GM23338 (cell line): ENCODE results near the gene SCN3A. TPM values are rescaled to one million over a fixed set of nuclear protein-coding genes. Genes with fewer than 3 reads are reported as not detected.
A peak's percentile ranks its signal among the peaks of the same experiment; 100 is the strongest.

Experiments
- ATAC-seq: fragments of 200-7000 bp; cut with Tn5 transposase; 3 replicates; pipeline ENCODE4 v1.9.1; 2020
- DNase-seq: peaks from one replicate; pipeline ENCODE4 v3.0.0-alpha.2; 2015; ENCODE audit warnings: low spot score
- H2AFZ ChIP-seq: fragments of 200-600 bp; sonication (generic); 2 replicates; pipeline ENCODE4 v1.8.0; 2016; ENCODE audit warnings: antibody characterized with exemption, mild to moderate bottlenecking, moderate library complexity
- H3F3A ChIP-seq: fragments of 200-600 bp; sonication (generic); replicated peaks from 2 replicates; pipeline ENCODE4 v1.8.0; 2017; ENCODE audit warnings: antibody characterized with exemption, mixed run types, low read depth
- H3K27ac ChIP-seq: fragments of 200-600 bp; sonication (generic); 2 replicates; pipeline ENCODE4 v1.6.1; 2016; ENCODE audit warnings: low read depth
- H3K27me3 ChIP-seq: fragments of 200-600 bp; sonication (generic); 2 replicates; pipeline ENCODE4 v1.8.0; 2016; ENCODE audit warnings: mild to moderate bottlenecking, mixed run types, moderate library complexity; ENCODE audit not compliant: insufficient read depth
- H3K36me3 ChIP-seq: fragments of 200-600 bp; sonication (generic); 2 replicates; pipeline ENCODE4 v1.8.0; 2016; ENCODE audit warnings: mild to moderate bottlenecking; ENCODE audit not compliant: insufficient read depth
- H3K4me1 ChIP-seq: fragments of 200-600 bp; sonication (generic); 2 replicates; pipeline ENCODE4 v1.8.0; 2016; ENCODE audit warnings: mild to moderate bottlenecking, moderate library complexity; ENCODE audit not compliant: insufficient read depth
- H3K4me2 ChIP-seq: fragments of 200-600 bp; sonication (generic); 2 replicates; pipeline ENCODE4 v1.7.1; 2017; ENCODE audit warnings: mixed run types
- H3K4me3 ChIP-seq: fragments of 200-600 bp; sonication (generic); 2 replicates; pipeline ENCODE4 v1.6.1; 2016; ENCODE audit warnings: mixed run types
- H3K79me2 ChIP-seq: fragments of 200-600 bp; sonication (generic); replicated peaks from 2 replicates; pipeline ENCODE4 v1.8.0; 2017; ENCODE audit warnings: mild to moderate bottlenecking; ENCODE audit not compliant: insufficient read depth
- H3K9me2 ChIP-seq: fragments of 200-600 bp; sonication (generic); 2 replicates; pipeline ENCODE4 v1.8.0; 2017; ENCODE audit not compliant: insufficient read depth
- H4K20me1 ChIP-seq: fragments of 200-600 bp; sonication (generic); replicated peaks from 2 replicates; pipeline ENCODE4 v1.8.0; 2017; ENCODE audit warnings: mild to moderate bottlenecking; ENCODE audit not compliant: insufficient read depth
- H3K27ac Mint-ChIP-seq: 2 replicates; pipeline ENCODE4 v1.8.0; 2020; ENCODE audit warnings: inconsistent platforms, mild to moderate bottlenecking, moderate library complexity, mixed read lengths
- H3K27me3 Mint-ChIP-seq: 3 replicates; pipeline ENCODE4 v1.8.0; 2022; ENCODE audit warnings: low read depth, mild to moderate bottlenecking, moderate library complexity, mixed read lengths, inconsistent platforms; ENCODE audit not compliant: insufficient read depth, poor library complexity
- H3K36me3 Mint-ChIP-seq: 3 replicates; pipeline ENCODE4 v1.8.0; 2021; ENCODE audit warnings: low read depth, mild to moderate bottlenecking, inconsistent platforms, moderate library complexity, mixed read lengths
- H3K4me1 Mint-ChIP-seq: 3 replicates; pipeline ENCODE4 v1.8.0; 2020; ENCODE audit warnings: mild to moderate bottlenecking, inconsistent platforms, mixed read lengths
- H3K4me3 Mint-ChIP-seq: 3 replicates; pipeline ENCODE4 v1.8.0; 2021; ENCODE audit warnings: moderate library complexity, mild to moderate bottlenecking, inconsistent platforms, mixed read lengths
- H3K9me3 Mint-ChIP-seq: 3 replicates; pipeline ENCODE4 v1.8.0; 2020; ENCODE audit warnings: moderate library complexity, mild to moderate bottlenecking, inconsistent platforms, mixed read lengths
- NANOG ChIP-seq: IDR thresholded peaks from 2 replicates; pipeline ENCODE4 v1.6.1; 2016; ENCODE audit warnings: antibody characterized with exemption, borderline replicate concordance
- POLR2AphosphoS5 ChIP-seq: IDR thresholded peaks from 2 replicates; pipeline ENCODE4 v1.6.1; 2016; ENCODE audit warnings: antibody characterized with exemption, low read depth
- ZNF114 ChIP-seq: fragments of 250-450 bp; sonication (Bioruptor Pico); IDR thresholded peaks from 2 replicates; pipeline ENCODE4 v1.5.0; 2020; ENCODE audit warnings: mild to moderate bottlenecking, moderate library complexity
- ZNF462 ChIP-seq: fragments of 250-450 bp; sonication (Bioruptor Pico); IDR thresholded peaks from 2 replicates; pipeline ENCODE4 v1.5.0; 2020; ENCODE audit warnings: mild to moderate bottlenecking, moderate library complexity
- polyA plus RNA-seq: library from polyadenylated mRNA; unstranded; fragments of >200 nt; fragmentation: Nextera tagmentation; extraction: Ambion mirVana; gene quantifications from 2 replicates; pipeline ENCODE4 v1.2.1, GENCODE V29; 2016
- total RNA-seq: library from RNA; depleted of rRNA; stranded (reverse); fragments of >200 nt; shearing (Covaris generic); gene quantifications from 2 replicates; pipeline ENCODE4 v1.2.3, GENCODE V29; 2014

Gene SCN3A
- total and polyA plus RNA-seq, 2 experiments from 2014 or later: 0.66 TPM; not detected in 1

DNA sequence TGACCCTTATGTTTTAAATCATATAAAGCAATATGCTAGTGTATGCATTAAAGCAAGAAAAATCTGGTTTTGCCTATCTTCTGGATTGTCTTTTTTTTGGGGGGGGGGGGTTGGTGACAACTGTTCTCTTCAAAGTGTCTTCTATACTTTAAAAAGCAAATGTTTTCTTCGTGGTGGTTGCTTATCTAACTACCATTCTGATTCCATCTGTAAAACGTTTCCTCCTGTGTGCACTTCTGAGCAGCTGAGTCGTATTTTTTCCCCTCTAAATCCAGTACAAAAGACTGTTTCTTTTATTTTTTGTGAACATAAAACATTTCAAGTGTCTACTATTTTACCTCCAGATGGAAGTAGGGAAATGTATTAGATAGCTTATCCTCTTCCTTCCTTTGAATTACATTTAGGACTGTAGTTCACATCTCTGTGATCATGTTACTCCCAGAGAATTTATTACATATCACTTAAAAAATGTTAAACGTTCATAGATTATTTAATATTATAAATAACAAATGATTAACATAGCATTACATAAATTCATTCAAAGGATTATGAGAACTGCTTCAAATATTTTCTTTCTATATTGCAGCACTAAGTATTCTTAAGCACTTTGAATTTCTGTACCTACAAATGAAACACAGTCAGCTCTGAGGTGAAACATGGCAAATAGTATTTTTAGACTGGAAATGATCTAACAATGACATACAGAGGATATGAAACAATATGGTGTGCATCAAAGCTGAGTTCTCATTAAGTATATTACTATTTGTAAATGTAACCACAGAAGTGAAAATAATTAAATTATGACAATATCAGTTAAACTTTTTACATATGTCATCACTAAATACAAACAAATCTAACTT lies 56.4 kb downstream of the SCN3A start:
- DNase-seq (no peak), ATAC-seq (no peak)
- Histone ChIP-seq H3K36me3 (no peaks in the 10 kb centered on the region), H3K27ac (no peak overlapping the region), H4K20me1 (no peaks in the 10 kb centered on the region), H3K27me3 (no peaks in the 10 kb centered on the region), H3K9me2 (no peaks in the 10 kb centered on the region), H3K4me3 (no peak overlapping the region), H3K79me2 (no peaks in the 10 kb centered on the region), H2AFZ (no peak overlapping the region), H3K4me1 (no peaks in the 10 kb centered on the region), H3K4me2 (no peak overlapping the region), H3F3A (no peaks in the 10 kb centered on the region)
- Mint-ChIP-seq H3K4me1 (peaks cover 10% of the 10 kb centered on the region; the same call in 2 of the 3 replicates), H3K4me3 (no peak overlapping the region), H3K27ac (no peak overlapping the region), H3K9me3 (no peaks in the 10 kb centered on the region), H3K36me3 (no peaks in the 10 kb centered on the region), H3K27me3 (peaks cover 2% of the 10 kb centered on the region)
- TF ChIP-seq POLR2AphosphoS5: no peak
- no peak for TF ChIP-seq ZNF114 (CRISPR knock-in tag)
- no peak for TF ChIP-seq ZNF462 (CRISPR knock-in tag)

DNA sequence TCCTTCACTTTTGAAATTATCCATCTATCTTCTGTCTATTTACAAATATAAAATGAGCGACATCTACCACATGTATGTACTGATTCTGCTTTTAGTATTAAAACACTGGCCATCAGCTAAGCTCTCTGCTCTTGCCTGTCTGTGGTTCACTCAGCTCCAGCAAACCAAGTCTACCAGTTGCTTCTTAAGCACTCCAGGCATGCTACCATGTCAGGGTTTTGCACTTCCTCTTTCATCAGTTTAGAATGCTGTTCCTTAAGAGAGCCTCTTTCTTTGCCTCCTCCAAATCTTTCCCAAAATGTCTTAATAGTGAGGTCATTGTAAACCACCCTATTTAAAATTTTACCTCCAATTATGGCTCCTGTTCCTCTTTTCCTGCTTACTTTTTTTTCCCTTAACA lies 59.5 kb downstream of the SCN3A start:
- Histone ChIP-seq H3K36me3 (no peaks in the 10 kb centered on the region), H3F3A (no peaks in the 10 kb centered on the region), H4K20me1 (no peaks in the 10 kb centered on the region), H3K4me3 (no peak overlapping the region), H3K27me3 (no peaks in the 10 kb centered on the region), H3K27ac (no peak overlapping the region), H2AFZ (no peak overlapping the region), H3K4me1 (peaks cover 4% of the 10 kb centered on the region; the same call in 1 of the 2 replicates), H3K79me2 (no peaks in the 10 kb centered on the region), H3K9me2 (no peaks in the 10 kb centered on the region), H3K4me2 (no peak overlapping the region)
- DNase-seq: peak; percentile 51
- H3K4me3 Mint-ChIP-seq: no peak overlapping the region
- ATAC-seq: peak; percentile 56; the same call in 2 of the 3 replicates
- H3K27ac Mint-ChIP-seq: no peak overlapping the region
- peaks cover 2% of the 10 kb centered on the region for H3K27me3 Mint-ChIP-seq
- no peaks in the 10 kb centered on the region for H3K36me3 Mint-ChIP-seq
- H3K4me1 Mint-ChIP-seq: peaks cover 12% of the 10 kb centered on the region
- no peaks in the 10 kb centered on the region for H3K9me3 Mint-ChIP-seq
- TF ChIP-seq NANOG (no peak), ZNF462 (CRISPR knock-in tag) (no peak), POLR2AphosphoS5 (no peak)
